Colonic mucosa (tissue), 4 donors: ENCODE measurements around the gene SLC25A27. TPM values are rescaled to one million over a fixed set of nuclear protein-coding genes. Genes with fewer than 3 reads are reported as not detected.
"Not testable (repeated sequence)": the region's sequence is repeated elsewhere in the genome, so short reads cannot be mapped to it uniquely, and the experiment has no call there.

Experiments
- DNase-seq: peaks from one replicate; pipeline ENCODE4 v3.0.0-alpha.2; 2020
- H3K27ac ChIP-seq: fragments of 200-600 bp; one replicate; pipeline ENCODE4 v1.8.0; 2021
- H3K27me3 ChIP-seq: fragments of 200-600 bp; one replicate; pipeline ENCODE4 v1.8.0; 2021
- H3K36me3 ChIP-seq: fragments of 200-600 bp; one replicate; pipeline ENCODE4 v1.8.0; 2021
- H3K4me1 ChIP-seq: fragments of 200-600 bp; one replicate; pipeline ENCODE4 v1.8.0; 2021; ENCODE audit warnings: mild to moderate bottlenecking
- H3K4me3 ChIP-seq: fragments of 200-600 bp; one replicate; pipeline ENCODE4 v1.8.0; 2021
- H3K9ac ChIP-seq, 2 donors: one replicate each; pipeline ENCODE4 v1.7.0; 2013; ENCODE audit warnings: control low read depth in 2 of 2, low read depth in 2 of 2, low read length in 2 of 2
- H3K9me3 ChIP-seq: fragments of 200-600 bp; one replicate; pipeline ENCODE4 v1.8.0; 2021
- CTCF ChIP-seq: fragments of 200-600 bp; IDR thresholded peaks from one replicate; pipeline ENCODE4 v1.8.0; 2022; ENCODE audit warnings: antibody characterized with exemption, mild to moderate bottlenecking
- intact Hi-C: fragments of 100-400 bp; cut with DNase I; formaldehyde crosslinking; loops from one replicate; pipeline ENCODE4 v1.14.1; 2022
- total RNA-seq, 2 donors: library from RNA; stranded (reverse); fragmentation: NEBNext Ultra II Directional in 1 of 2; extraction: Animal tissue kit (Norgen Biotek cat#: 25700) in 1 of 2; gene quantifications; one replicate each; pipeline ENCODE4 v1.2.1, GENCODE V29; 2021
- donor health status: healthy.
- donor health status: DM: no; HTN: no; CAD: no.
- donor health status: DM: no; HTN: no; CAD: no.

Gene SLC25A27
- total RNA-seq, 2 donors from 2014 or later: 7.1 to 7.6 TPM

GRCh38 chr6:46642928-46643751 is 9.6 kb upstream of the SLC25A27 start:
- H3K27me3 ChIP-seq: no peaks in the 10 kb centered on the region
- intact Hi-C loops: no loop called here
- no peak for DNase-seq

GRCh38 chr6:46645265-46645664 is 7.5 kb upstream of the SLC25A27 start:
- no peaks in the 10 kb centered on the region for H3K36me3 ChIP-seq
- TF ChIP-seq CTCF: no peak
- H3K9me3 ChIP-seq: no peaks in the 10 kb centered on the region
- no peak overlapping the region for H3K4me3 ChIP-seq
- intact Hi-C loops: no loop called here
- H3K9ac ChIP-seq: no peak overlapping the region
- H3K27ac ChIP-seq: no peak overlapping the region
- H3K27me3 ChIP-seq: no peaks in the 10 kb centered on the region
- DNase-seq: no peak
- H3K4me1 ChIP-seq: no peaks in the 10 kb centered on the region

More at GRCh38 chr6:46642928-46643751, 9.6 kb upstream of the SLC25A27 start:
- no peak for TF ChIP-seq CTCF
- H3K4me3 ChIP-seq: no peak overlapping the region
- no peaks in the 10 kb centered on the region for H3K36me3 ChIP-seq
- H3K9me3 ChIP-seq: no peaks in the 10 kb centered on the region
- H3K27ac ChIP-seq: no peak overlapping the region
- H3K4me1 ChIP-seq: no peaks in the 10 kb centered on the region
- no peak overlapping the region for H3K9ac ChIP-seq

GRCh38 chr6:46648108-46648507 is 4.7 kb upstream of the SLC25A27 start:
- DNase-seq, H3K27ac ChIP-seq, intact Hi-C loops, H3K27me3 ChIP-seq, H3K4me3 ChIP-seq, H3K9ac ChIP-seq, H3K36me3 ChIP-seq, H3K4me1 ChIP-seq, H3K9me3 ChIP-seq: not testable (repeated sequence)

GRCh38 chr6:46648869-46649492 is 3.8 kb upstream of the SLC25A27 start:
- no peaks in the 10 kb centered on the region for H3K27me3 ChIP-seq
- no peak overlapping the region for H3K4me3 ChIP-seq
- no peak overlapping the region for H3K27ac ChIP-seq
- H3K4me1 ChIP-seq: no peaks in the 10 kb centered on the region
- intact Hi-C loops: no loop called here
- no peak for DNase-seq
- no peak overlapping the region for H3K9ac ChIP-seq
- H3K36me3 ChIP-seq: no peaks in the 10 kb centered on the region
- no peak for TF ChIP-seq CTCF
- no peaks in the 10 kb centered on the region for H3K9me3 ChIP-seq

- no peak for TF ChIP-seq CTCF
- Histone ChIP-seq H3K27ac (no peak overlapping the region), H3K27me3 (no peaks in the 10 kb centered on the region), H3K4me1 (no peaks in the 10 kb centered on the region), H3K36me3 (no peaks in the 10 kb centered on the region), H3K9ac (no peak overlapping the region), H3K4me3 (no peak overlapping the region), H3K9me3 (no peaks in the 10 kb centered on the region)
- intact Hi-C loops: no loop called here
- no peak for DNase-seq
These were observed 1.8 kb upstream of the SLC25A27 start for GRCh38 chr6:46651006-46651405.

- Histone ChIP-seq H3K9ac (peak overlapping the region; percentile 13 to 80), H3K9me3 (no peaks in the 10 kb centered on the region), H3K4me3 (peak overlapping the region; percentile 91), H3K36me3 (no peaks in the 10 kb centered on the region), H3K27ac (peak overlapping the region; percentile 64), H3K4me1 (no peaks in the 10 kb centered on the region), H3K27me3 (no peaks in the 10 kb centered on the region)
- intact Hi-C loops: no loop called here
- DNase-seq: no peak
- no peak for TF ChIP-seq CTCF
These were observed 959 bp upstream of the SLC25A27 start for GRCh38 chr6:46651816-46652215.
